ENCODE measurements around the gene KANTR. TPM values are rescaled to one million over a fixed set of nuclear protein-coding genes. Genes with fewer than 3 reads are reported as not detected.

Gene KANTR
- total RNA-seq, 1 experiment from 2014 or later = 7.5 TPM

GRCh38 chrX:53086464-53086863 lies 7.5 kb upstream of the KANTR start:
- TF ChIP-seq ATF3 (IDR thresholded peaks at IDR 0.05) (no peak), CEBPB (IDR thresholded peaks at IDR 0.05; ENCODE audit: low read depth) (no peak), ZFX (IDR thresholded peaks at IDR 0.05) (no peak), FOSL1 (IDR thresholded peaks at IDR 0.05; ENCODE audit: low read depth) (no peak), EZH2 (IDR thresholded peaks at IDR 0.05) (no peak), CTCF (IDR thresholded peaks at IDR 0.05 in 2 of 3, conservative IDR thresholded peaks at IDR 0.05 in 1 of 3; ENCODE audit: borderline replicate concordance in 1 of 3, insufficient read depth in 1 of 3, low read depth in 2 of 3, low read length in 2 of 3) (no peak), RAD21 (IDR thresholded peaks at IDR 0.05; ENCODE audit: low read depth) (no peak), EZH2phosphoT487 (IDR thresholded peaks at IDR 0.05; ENCODE audit: borderline replicate concordance) (no peak), ZNF274 (IDR thresholded peaks at IDR 0.05; ENCODE audit: low read depth, low read length) (no peak), TCF7L2 (IDR thresholded peaks at IDR 0.05; ENCODE audit: borderline replicate concordance, extremely low read depth, insufficient read depth, insufficient read length) (no peak), ZBTB33 (IDR thresholded peaks at IDR 0.05; ENCODE audit: extremely low read depth, insufficient replicate concordance, low read length) (no peak)
- ChIA-PET POLR2A (no interaction called here), RAD21 (ENCODE audit: low non-redundant PET in 1 of 2, low total read pairs in 2 of 2, uncharacterized antibody in 2 of 2, unreplicated experiment in 2 of 2) (no interaction called here), CTCF (no interaction called here)
- H2AFZ ChIP-seq (ENCODE audit: low read depth, low read length, poor library complexity, severe bottlenecking) = no peak overlapping the region
- ATAC-seq (no peak), DNase-seq (ENCODE audit: low read depth, low spot score) (no peak)
- peaks cover 8% of the 10 kb centered on the region; the same call in 1 of the 2 replicates for H3K79me2 ChIP-seq (ENCODE audit: insufficient read depth, low read length)
- no peak overlapping the region for H3K27ac ChIP-seq (ENCODE audit: low read depth, low read length)
- no peak overlapping the region for H3K4me2 ChIP-seq (ENCODE audit: low read length)
- no peaks in the 10 kb centered on the region for H3K9me3 ChIP-seq (ENCODE audit: control insufficient read depth in 1 of 2, insufficient read depth in 1 of 2, low read depth in 1 of 2, low read length in 2 of 2)
- peaks cover 0 to 7% of the 10 kb centered on the region in 2 experiments; a peak in 1 of 4 replicates for H3K4me1 ChIP-seq (ENCODE audit: control insufficient read depth in 1 of 2, insufficient read depth in 2 of 2, low read length in 2 of 2)
- peaks cover 0 to 10% of the 10 kb centered on the region in 2 experiments; a peak in 1 of 4 replicates for H3K36me3 ChIP-seq (ENCODE audit: control insufficient read depth in 1 of 2, insufficient read depth in 2 of 2, low read length in 2 of 2)
- H3K9me2 ChIP-seq (ENCODE audit: insufficient read depth) = no peaks in the 10 kb centered on the region
- no peak overlapping the region for H3K9ac ChIP-seq (ENCODE audit: low read length)
- no peak overlapping the region for H3K4me3 ChIP-seq (replicated peaks in 1 of 2; ENCODE audit: low read depth in 1 of 2, low read length in 2 of 2)
- no peaks in the 10 kb centered on the region for H3K27me3 ChIP-seq (ENCODE audit: insufficient read depth, low read length)
- H4K20me1 ChIP-seq (ENCODE audit: insufficient read depth) = no peaks in the 10 kb centered on the region
- BruUV-seq (replicated peaks) = no TSS peak
- intact Hi-C loops (cut with micrococcal nuclease) = no loop called here
